MM.1S (cell line): ENCODE results near the gene CBARP.
A peak's percentile ranks its signal among the peaks of the same experiment; 100 is the strongest.
"Not testable (repeated sequence)": the region's sequence is repeated elsewhere in the genome, so short reads cannot be mapped to it uniquely, and the experiment has no call there.

ENCODE experiments used
- DNase-seq: peaks from one replicate; pipeline ENCODE4 v3.0.0-alpha.2; 2015
- H2AFZ ChIP-seq: fragments of 300-600 bp; sonication (generic); 2 replicates; pipeline ENCODE4 v1.6.0; 2016; ENCODE audit warnings: antibody characterized with exemption, low read length
- H3F3A ChIP-seq: fragments of 300-600 bp; sonication (generic); 2 replicates; pipeline ENCODE4 v1.6.1; 2016; ENCODE audit warnings: mild to moderate bottlenecking, antibody characterized with exemption, low read length, moderate library complexity, mixed read lengths; ENCODE audit not compliant: insufficient read depth
- H3K27ac ChIP-seq: fragments of 300-600 bp; sonication (generic); 2 replicates; pipeline ENCODE4 v1.5.1; 2016; ENCODE audit warnings: mild to moderate bottlenecking, low read length
- H3K27me3 ChIP-seq: fragments of 300-600 bp; sonication (generic); replicated peaks from 2 replicates; pipeline ENCODE4 v1.6.0; 2016; ENCODE audit warnings: low read length; ENCODE audit not compliant: insufficient read depth
- H3K36me3 ChIP-seq: fragments of 300-600 bp; sonication (generic); replicated peaks from 2 replicates; pipeline ENCODE4 v1.6.1; 2016; ENCODE audit warnings: mild to moderate bottlenecking, low read length, mixed read lengths; ENCODE audit not compliant: insufficient read depth
- H3K4me1 ChIP-seq: fragments of 300-600 bp; sonication (generic); 2 replicates; pipeline ENCODE4 v1.6.1; 2016; ENCODE audit warnings: low read length, mixed read lengths
- H3K4me2 ChIP-seq: fragments of 300-600 bp; sonication (generic); 2 replicates; pipeline ENCODE4 v1.6.0; 2016; ENCODE audit warnings: low read depth, low read length
- H3K4me3 ChIP-seq: fragments of 300-600 bp; sonication (generic); 2 replicates; pipeline ENCODE4 v1.5.1; 2016; ENCODE audit warnings: low read length, mixed read lengths
- H3K79me2 ChIP-seq: fragments of 300-600 bp; sonication (generic); 2 replicates; pipeline ENCODE4 v1.6.1; 2016; ENCODE audit warnings: mixed run types, low read length, mixed read lengths
- H3K9ac ChIP-seq: fragments of 300-600 bp; sonication (generic); 2 replicates; pipeline ENCODE4 v1.6.1; 2016; ENCODE audit warnings: low read length, mixed read lengths
- H3K9me2 ChIP-seq: fragments of 300-600 bp; sonication (generic); replicated peaks from 2 replicates; pipeline ENCODE4 v1.6.1; 2016; ENCODE audit warnings: mild to moderate bottlenecking, low read length, mixed read lengths; ENCODE audit not compliant: insufficient read depth
- H3K9me3 ChIP-seq: fragments of 300-600 bp; sonication (generic); replicated peaks from 2 replicates; pipeline ENCODE4 v1.6.1; 2016; ENCODE audit warnings: mild to moderate bottlenecking, low read length, mixed read lengths; ENCODE audit not compliant: insufficient read depth
- H4K20me1 ChIP-seq: fragments of 300-600 bp; sonication (generic); 2 replicates; pipeline ENCODE4 v1.6.1; 2016; ENCODE audit warnings: mild to moderate bottlenecking, low read length, moderate library complexity, mixed read lengths; ENCODE audit not compliant: insufficient read depth
- EZH2 ChIP-seq: fragments of 300-600 bp; sonication (generic); optimal IDR thresholded peaks from 2 replicates; pipeline ENCODE3; 2017; ENCODE audit warnings: low read depth, mild to moderate bottlenecking, antibody characterized with exemption, low read length, mixed read lengths
- EZH2phosphoT487 ChIP-seq: fragments of 300-600 bp; sonication (generic); IDR thresholded peaks from 2 replicates; pipeline ENCODE4 v1.6.1; 2018; ENCODE audit warnings: antibody characterized with exemption, low read length
- TF ChIP-seq, protein P1 (sequence below): fragments of 300-600 bp; sonication (generic); IDR thresholded peaks from 2 replicates; pipeline ENCODE4 v1.5.1; 2016; ENCODE audit warnings: antibody characterized with exemption, low read length, mixed read lengths

The CBARP gene

DNA sequence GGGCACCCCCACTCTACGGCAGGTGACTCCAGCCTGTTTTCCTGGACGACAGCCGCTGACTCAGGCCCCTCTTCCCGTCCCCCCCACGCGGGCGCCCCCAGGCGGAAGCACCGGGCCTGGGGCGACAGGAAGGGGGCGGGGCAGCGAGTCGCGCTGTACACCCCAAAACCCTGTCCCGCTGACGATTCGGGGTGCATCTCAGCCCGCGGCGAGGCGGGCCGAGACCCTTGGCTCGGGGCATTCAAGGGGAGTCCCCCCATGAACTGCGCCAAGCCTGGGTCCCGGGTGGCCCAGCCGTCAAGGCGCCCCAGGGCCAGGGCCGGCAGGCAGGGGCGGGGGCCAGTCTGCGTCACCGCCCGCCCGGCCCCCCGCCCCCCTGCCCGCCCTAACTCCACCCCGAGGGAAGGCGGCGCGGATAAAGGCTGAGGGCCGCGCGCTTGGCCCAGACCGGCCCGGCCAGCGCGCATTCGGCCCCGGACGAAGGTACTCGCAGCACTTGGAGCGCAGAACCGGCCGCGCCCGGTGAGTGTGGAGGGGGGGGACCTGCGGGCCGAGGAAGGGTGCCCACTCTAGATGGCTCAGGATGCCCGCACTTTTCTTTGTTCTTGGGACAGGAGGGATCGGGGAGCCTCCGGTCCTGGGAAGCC, 10.5 kb upstream of the CBARP start, which contains the start of gene MIDN:
MIDN (plus strand) TSS at position 445 of the 647 bp plus-strand sequence. CDS start 1,714 bp downstream, outside the sequence.
- peak within 1 kb of the TSS; percentile 96 for H3K9ac ChIP-seq
- peak within 1 kb of the TSS; percentile 83 for H3K4me3 ChIP-seq
- TF ChIP-seq EZH2phosphoT487: no peak
- TF ChIP-seq, protein P1, sequence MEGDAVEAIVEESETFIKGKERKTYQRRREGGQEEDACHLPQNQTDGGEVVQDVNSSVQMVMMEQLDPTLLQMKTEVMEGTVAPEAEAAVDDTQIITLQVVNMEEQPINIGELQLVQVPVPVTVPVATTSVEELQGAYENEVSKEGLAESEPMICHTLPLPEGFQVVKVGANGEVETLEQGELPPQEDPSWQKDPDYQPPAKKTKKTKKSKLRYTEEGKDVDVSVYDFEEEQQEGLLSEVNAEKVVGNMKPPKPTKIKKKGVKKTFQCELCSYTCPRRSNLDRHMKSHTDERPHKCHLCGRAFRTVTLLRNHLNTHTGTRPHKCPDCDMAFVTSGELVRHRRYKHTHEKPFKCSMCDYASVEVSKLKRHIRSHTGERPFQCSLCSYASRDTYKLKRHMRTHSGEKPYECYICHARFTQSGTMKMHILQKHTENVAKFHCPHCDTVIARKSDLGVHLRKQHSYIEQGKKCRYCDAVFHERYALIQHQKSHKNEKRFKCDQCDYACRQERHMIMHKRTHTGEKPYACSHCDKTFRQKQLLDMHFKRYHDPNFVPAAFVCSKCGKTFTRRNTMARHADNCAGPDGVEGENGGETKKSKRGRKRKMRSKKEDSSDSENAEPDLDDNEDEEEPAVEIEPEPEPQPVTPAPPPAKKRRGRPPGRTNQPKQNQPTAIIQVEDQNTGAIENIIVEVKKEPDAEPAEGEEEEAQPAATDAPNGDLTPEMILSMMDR: peak; percentile 58
- no peaks in the 10 kb centered on the region for H3K27me3 ChIP-seq
- H3F3A ChIP-seq: peaks cover 25% of the 10 kb centered on the region
- H3K9me3 ChIP-seq: no peaks in the 10 kb centered on the region
- peaks cover 19% of the 10 kb centered on the region for H3K4me1 ChIP-seq
- peak within 1 kb of the TSS; percentile 97 for H3K27ac ChIP-seq
- H3K9me2 ChIP-seq: no peaks in the 10 kb centered on the region
- H3K79me2 ChIP-seq: peaks cover 42% of the 10 kb centered on the region
- DNase-seq: peak; percentile 88
- peak within 1 kb of the TSS; percentile 86 for H2AFZ ChIP-seq
- peak within 1 kb of the TSS; percentile 93 for H3K4me2 ChIP-seq
- H4K20me1 ChIP-seq: no peaks in the 10 kb centered on the region
- no peaks in the 10 kb centered on the region for H3K36me3 ChIP-seq

GRCh38 chr19:1247748-1248138, 9.9 kb upstream of the CBARP start:
- Histone ChIP-seq H2AFZ (peak overlapping the region; percentile 86), H4K20me1 (no peaks in the 10 kb centered on the region), H3K36me3 (no peaks in the 10 kb centered on the region), H3K4me3 (peak overlapping the region; percentile 83), H3K9me2 (no peaks in the 10 kb centered on the region), H3K27ac (peak overlapping the region; percentile 97), H3K79me2 (peaks cover 47% of the 10 kb centered on the region), H3K4me2 (peak overlapping the region; percentile 93), H3F3A (peaks cover 25% of the 10 kb centered on the region), H3K4me1 (peaks cover 19% of the 10 kb centered on the region), H3K27me3 (no peaks in the 10 kb centered on the region), H3K9ac (peak overlapping the region; percentile 96; the same call in 1 of the 2 replicates), H3K9me3 (no peaks in the 10 kb centered on the region)
- no peak for DNase-seq
- TF ChIP-seq EZH2phosphoT487: no peak
- TF ChIP-seq EZH2: no peak
- TF ChIP-seq, protein P1: no peak

- H3K9ac ChIP-seq, H3K36me3 ChIP-seq, DNase-seq, H3K9me2 ChIP-seq, H3K4me2 ChIP-seq, H3K9me3 ChIP-seq, H4K20me1 ChIP-seq, H2AFZ ChIP-seq, H3K27ac ChIP-seq, H3K4me3 ChIP-seq, H3K27me3 ChIP-seq: not testable (repeated sequence)
- peaks cover 19% of the 10 kb centered on the region for H3K4me1 ChIP-seq
- H3K79me2 ChIP-seq: peaks cover 46% of the 10 kb centered on the region
- H3F3A ChIP-seq: peaks cover 25% of the 10 kb centered on the region
These were observed 8.7 kb upstream of the CBARP start for GRCh38 chr19:1246265-1247087.
